Upper lobe of right lung (tissue), 1 donor: ENCODE measurements around the gene SMOC1. TPM values are rescaled to one million over a fixed set of nuclear protein-coding genes. Genes with fewer than 3 reads are reported as not detected.

Experiments used
- ATAC-seq: fragments of 200-7000 bp; cut with Tn5 transposase; one replicate; pipeline ENCODE4 v1.9.1; 2020; ENCODE audit warnings: mild to moderate bottlenecking, moderate library complexity
- DNase-seq: peaks from one replicate; pipeline ENCODE4 v3.0.0-alpha.2; 2020
- H3K27ac ChIP-seq: fragments of 200-600 bp; one replicate; pipeline ENCODE4 v1.8.0; 2022
- H3K27me3 ChIP-seq: fragments of 200-600 bp; one replicate; pipeline ENCODE4 v1.8.0; 2022; ENCODE audit warnings: mild to moderate bottlenecking
- H3K36me3 ChIP-seq: fragments of 200-600 bp; one replicate; pipeline ENCODE4 v1.8.0; 2022
- H3K4me1 ChIP-seq: fragments of 200-600 bp; one replicate; pipeline ENCODE4 v1.8.0; 2022
- H3K4me3 ChIP-seq: fragments of 200-600 bp; one replicate; pipeline ENCODE4 v1.8.0; 2022; ENCODE audit warnings: mild to moderate bottlenecking
- H3K9me3 ChIP-seq: fragments of 200-600 bp; one replicate; pipeline ENCODE4 v1.8.0; 2022
- CTCF ChIP-seq: fragments of 200-600 bp; IDR thresholded peaks from one replicate; pipeline ENCODE4 v1.8.0; 2022; ENCODE audit warnings: antibody characterized with exemption
- intact Hi-C: fragments of 100-400 bp; cut with DNase I; formaldehyde crosslinking; loops from one replicate; pipeline ENCODE4 v1.11.0; 2022
- total RNA-seq: library from RNA; stranded (reverse); fragmentation: NEBNext Ultra II Directional; extraction: Animal tissue kit (Norgen Biotek cat#: 25700); gene quantifications from one replicate; pipeline ENCODE4 v1.2.1, GENCODE V29; 2021
- donor health status: DM: no; HTN: yes; CAD: no; lungs with severe emphysema.

SMOC1 gene
- total RNA-seq, 1 donor from 2014 or later = 1.1 TPM

DNA sequence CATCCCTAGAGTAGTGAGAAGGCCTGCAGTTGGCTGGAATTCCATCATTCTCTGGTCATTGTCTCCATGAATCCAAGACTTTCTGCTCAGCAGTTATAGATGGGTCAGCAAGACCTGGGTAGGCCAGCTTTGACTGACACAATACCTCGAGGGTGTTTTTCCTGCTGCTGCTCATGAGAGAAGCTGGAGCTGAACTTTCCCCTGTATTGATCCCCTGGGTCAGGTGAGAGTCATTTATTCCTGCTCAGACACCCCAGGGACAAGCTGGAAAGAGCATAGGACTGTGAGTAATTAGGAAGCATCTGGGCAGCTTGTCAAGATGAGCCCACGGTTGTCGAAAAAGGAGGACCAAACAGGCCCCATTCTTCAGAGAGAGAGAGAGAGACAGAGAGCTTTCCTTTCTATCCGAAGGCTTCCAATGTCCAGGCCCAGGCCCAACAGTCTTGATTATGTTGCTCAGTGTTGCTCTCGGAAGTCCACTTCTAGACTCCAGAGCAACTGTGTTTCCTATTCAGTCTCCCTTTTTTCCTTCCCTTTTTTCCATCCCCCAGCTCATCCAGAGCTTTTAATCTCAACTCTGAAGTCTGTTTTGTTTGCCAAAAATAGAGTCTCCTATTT lies 178.4 kb downstream of the SMOC1 start:
- Histone ChIP-seq H3K4me1 (no peaks in the 10 kb centered on the region), H3K9me3 (no peaks in the 10 kb centered on the region), H3K27ac (no peak overlapping the region), H3K36me3 (no peaks in the 10 kb centered on the region), H3K27me3 (peaks cover 15% of the 10 kb centered on the region), H3K4me3 (no peak overlapping the region)
- ATAC-seq (no peak), DNase-seq (no peak)
- intact Hi-C loops = no loop called here
- no peak for TF ChIP-seq CTCF

DNA sequence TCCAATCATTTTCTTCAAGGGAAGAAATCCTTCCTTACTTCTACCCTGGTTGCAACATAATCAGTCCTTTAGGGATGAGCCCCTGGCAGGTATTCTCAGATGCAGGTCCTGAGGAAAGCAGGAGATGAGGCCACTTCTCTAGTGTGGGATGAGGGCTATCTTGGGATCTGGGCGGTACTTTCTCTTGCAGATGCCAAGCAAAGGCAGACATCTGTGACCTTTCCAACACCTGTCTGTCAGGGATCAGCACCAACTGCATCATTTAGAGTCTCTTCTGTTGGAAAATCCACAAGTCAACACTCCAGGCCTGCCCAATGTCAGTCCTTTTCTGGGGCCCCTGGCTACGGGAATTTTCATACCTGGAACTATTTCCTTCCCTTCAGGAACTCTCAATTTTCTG lies 180.3 kb downstream of the SMOC1 start:
- no peak for ATAC-seq
- H3K9me3 ChIP-seq = no peaks in the 10 kb centered on the region
- H3K4me1 ChIP-seq = no peaks in the 10 kb centered on the region
- no peak overlapping the region for H3K27ac ChIP-seq
- TF ChIP-seq CTCF = no peak
- DNase-seq = no peak
- H3K4me3 ChIP-seq = no peak overlapping the region
- intact Hi-C loops = no loop called here
- H3K27me3 ChIP-seq = peaks cover 15% of the 10 kb centered on the region
- H3K36me3 ChIP-seq = no peaks in the 10 kb centered on the region

GRCh38 chr14:70061108-70061507 lies 181.9 kb downstream of the SMOC1 start:
- no peaks in the 10 kb centered on the region for H3K36me3 ChIP-seq
- no peak overlapping the region for H3K4me3 ChIP-seq
- DNase-seq (no peak), ATAC-seq (no peak)
- no peak overlapping the region for H3K27ac ChIP-seq
- no peaks in the 10 kb centered on the region for H3K9me3 ChIP-seq
- intact Hi-C loops = no loop called here
- no peaks in the 10 kb centered on the region for H3K4me1 ChIP-seq
- TF ChIP-seq CTCF = no peak
- H3K27me3 ChIP-seq = peaks cover 17% of the 10 kb centered on the region

DNA sequence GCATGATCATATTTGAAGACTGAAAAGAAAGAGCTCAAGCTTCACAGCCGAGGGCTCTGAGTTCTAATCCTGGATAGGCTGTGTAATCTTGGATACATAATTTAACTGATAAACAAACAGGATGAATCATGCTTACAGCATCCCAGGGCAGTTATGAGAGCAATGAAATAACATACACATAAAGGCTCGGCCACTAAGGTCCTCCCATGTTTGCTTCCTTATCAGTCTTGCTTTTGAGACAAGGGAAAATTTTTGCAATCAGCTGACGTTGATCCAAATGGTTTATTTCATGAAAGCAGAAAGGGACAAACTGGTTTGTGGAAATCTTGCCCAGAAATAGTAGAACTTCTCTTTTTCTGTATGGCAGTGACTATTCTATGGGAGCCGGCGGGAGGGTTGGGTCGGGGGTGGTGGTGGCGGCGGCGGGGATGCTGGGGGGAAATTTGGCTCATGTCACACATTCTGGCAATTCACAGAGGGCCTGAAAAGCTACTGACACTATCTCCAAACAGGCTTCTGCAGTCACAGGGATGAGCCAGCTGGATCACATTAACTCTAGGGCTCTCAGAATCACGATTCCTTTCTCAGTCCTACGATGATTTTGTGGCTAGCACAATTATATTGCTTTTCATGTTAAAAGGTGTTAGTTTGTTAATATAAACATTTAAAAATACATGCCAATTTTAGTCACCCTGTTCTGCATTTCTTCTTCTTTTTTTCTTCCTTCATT lies 185.1 kb downstream of the SMOC1 start:
- no peak for TF ChIP-seq CTCF
- Histone ChIP-seq H3K36me3 (no peaks in the 10 kb centered on the region), H3K27me3 (peaks cover 17% of the 10 kb centered on the region), H3K27ac (no peak overlapping the region), H3K4me3 (no peak overlapping the region), H3K4me1 (no peaks in the 10 kb centered on the region), H3K9me3 (no peaks in the 10 kb centered on the region)
- ATAC-seq (no peak), DNase-seq (no peak)
- intact Hi-C loops = no loop called here

- ATAC-seq (no peak), DNase-seq (no peak)
- Histone ChIP-seq H3K4me3 (no peak overlapping the region), H3K9me3 (no peaks in the 10 kb centered on the region), H3K27me3 (peaks cover 9% of the 10 kb centered on the region), H3K27ac (no peak overlapping the region), H3K4me1 (no peaks in the 10 kb centered on the region), H3K36me3 (no peaks in the 10 kb centered on the region)
- intact Hi-C loops = no loop called here
- TF ChIP-seq CTCF = no peak
Measured at GRCh38 chr14:70067810-70068209, 188.6 kb downstream of the SMOC1 start.
